NCI-H748 (cell line): ENCODE results near the gene TRIM49B.
A peak's percentile ranks its signal among the peaks of the same experiment; 100 is the strongest.
"Not testable (repeated sequence)": the region's sequence is repeated elsewhere in the genome, so short reads cannot be mapped to it uniquely, and the experiment has no call there.

ENCODE experiments used
- DNase-seq: peaks from one replicate; lab custom pipeline; 2025; ENCODE audit not compliant: unreplicated experiment; lab: John Stamatoyannopoulos, UW

TRIM49B gene, protein sequence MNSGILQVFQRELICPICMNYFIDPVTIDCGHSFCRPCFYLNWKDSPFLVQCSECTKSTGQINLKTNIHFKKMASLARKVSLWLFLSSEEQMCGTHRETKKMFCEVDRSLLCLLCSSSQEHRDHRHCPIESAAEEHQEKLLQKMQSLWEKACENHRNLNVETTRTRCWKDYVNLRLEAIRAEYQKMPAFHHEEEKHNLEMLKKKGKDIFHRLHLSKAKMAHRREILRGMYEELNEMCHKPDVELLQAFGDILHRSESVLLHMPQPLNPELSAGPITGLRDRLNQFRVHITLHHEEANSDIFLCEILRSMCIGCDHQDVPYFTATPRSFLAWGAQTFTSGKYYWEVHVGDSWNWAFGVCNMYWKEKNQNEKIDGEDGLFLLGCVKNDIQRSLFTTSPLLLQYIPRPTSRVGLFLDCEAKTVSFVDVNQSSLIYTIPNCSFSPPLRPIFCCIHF

DNA sequence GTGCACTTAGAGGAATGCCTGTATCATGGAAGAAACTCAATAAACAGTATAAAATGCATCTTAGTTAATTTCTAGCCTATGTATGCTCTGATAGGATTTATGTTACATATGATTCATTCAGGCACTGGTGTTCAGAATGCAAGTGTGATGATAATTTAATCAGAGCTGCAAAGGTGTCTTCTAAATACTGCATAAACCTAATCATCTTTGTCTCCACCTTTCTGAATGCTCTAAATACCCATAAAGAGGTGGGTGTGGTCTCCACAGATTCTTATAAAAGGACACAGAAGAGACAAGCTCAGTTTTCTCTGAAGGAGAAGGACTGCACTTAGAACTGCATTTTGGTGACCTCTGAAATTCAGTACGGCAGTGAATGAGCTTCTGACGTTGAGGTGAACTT lies at the start of gene TRIM49B:
TSS of gene TRIM49B (plus strand) at position 301 of the 400 bp plus-strand sequence. CDS start 2,777 bp downstream, outside the sequence.
- DNase-seq = not testable (repeated sequence)

DNA sequence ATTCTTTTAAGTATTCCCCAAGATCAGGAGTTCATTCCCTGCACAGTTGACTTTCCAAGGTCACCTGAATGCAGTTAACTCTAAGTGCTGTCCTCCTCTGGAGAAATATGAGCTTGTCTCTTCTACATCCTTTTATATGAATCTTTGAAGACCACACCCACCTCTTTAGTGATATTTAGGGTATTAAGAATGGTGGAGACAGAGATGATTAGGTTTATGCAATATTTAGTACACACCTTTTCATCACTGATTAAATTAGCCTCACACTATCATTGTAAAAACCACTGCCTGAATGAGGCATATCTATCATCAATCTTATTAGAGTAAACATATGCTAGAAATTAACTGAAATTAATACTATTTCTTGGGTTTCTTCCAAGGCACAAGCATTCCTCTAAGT lies 44.8 kb upstream of the TRIM49B start, which contains the start of gene TRIM51G:
TSS of gene TRIM51G (minus strand) at position 101 of the 400 bp plus-strand sequence. CDS start 2,190 bp downstream, outside the sequence.
- DNase-seq = not testable (repeated sequence)

DNA sequence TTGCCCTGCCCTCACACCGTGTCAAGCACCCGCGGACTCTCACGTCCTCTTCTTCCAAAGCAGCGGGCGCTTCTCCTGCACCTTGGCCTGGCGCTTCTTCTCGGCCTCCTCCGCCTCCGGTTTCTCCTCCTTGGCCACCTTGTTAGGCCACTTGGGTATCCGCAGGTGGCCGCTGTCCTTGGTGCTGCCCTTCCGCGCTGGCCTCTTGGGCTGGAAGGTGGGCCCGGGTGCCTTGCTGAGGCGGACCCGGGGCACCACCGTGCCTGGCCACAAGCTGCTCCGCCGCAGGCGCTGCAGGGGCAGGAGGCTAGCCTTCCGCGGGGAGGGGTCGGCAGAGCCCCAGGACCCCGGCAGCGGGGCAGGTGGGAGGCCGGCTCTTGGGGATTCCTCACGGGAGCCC lies 19.6 kb downstream of the TRIM49B start:
- peak; percentile 20 for DNase-seq

DNA sequence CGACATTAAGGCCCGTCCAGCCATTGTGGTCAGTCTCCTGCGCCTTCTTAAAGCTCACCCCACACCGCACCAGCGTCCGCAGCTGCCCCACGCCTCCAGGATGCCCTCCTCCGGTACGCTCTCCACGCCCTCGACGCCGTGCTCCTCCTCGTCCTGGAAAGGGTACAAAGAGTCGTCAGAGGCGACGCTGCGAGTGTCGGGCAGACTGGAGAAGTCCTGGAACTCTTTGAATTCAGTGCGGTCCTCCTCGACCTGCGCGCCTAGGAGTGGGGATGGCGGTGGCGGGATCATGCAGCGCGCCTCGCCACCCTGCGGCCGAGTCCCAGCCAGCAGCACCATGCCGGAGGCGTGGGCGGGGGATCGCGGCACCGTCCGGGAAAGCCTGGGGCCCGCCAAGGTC lies 21.2 kb downstream of the TRIM49B start:
- DNase-seq = peak; percentile 10

DNA sequence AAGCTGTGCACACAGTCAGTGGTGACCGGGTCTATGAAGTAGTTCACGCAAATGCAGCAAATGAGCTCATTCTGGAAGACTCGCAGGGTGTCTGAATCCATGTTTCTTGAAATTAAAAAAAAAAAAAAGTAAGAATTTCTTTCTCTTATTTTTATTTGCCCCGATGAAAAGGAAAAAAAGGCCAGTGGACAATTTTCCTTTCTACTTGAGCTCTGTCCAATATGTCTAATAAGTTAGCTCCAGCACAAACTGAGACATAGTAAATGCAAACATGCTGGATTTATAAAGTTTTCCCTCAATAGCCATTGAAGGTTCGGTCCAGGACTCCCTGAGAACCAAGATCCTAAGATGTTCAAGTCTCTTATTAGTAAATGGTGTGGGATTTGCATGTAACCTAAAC lies 30.4 kb downstream of the TRIM49B start, which contains the start of gene TRIM64C:
TSS of gene TRIM64C (minus strand) at position 101 of the 400 bp plus-strand sequence. CDS start at position 101, 0 bp downstream.
- DNase-seq = not testable (repeated sequence)

DNA sequence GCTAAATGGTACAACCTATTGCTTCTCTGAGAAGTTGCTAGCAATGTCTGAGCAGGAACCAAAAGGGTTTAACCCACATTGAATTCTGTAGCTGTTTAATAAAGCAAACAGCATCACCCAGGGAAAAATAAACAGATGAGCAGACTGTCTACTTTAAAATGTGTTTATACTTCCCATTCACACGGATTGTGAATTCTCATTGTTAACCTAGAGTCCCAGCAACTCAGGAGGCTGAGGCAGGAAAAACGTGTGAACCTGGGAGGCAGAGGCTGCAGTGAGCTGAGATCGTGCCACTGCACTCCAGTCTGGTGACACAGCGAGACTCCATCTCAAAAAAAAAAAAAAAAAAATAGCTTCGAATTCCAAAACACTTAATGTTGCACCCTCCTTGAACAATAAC lies 41.3 kb downstream of the TRIM49B start:
- not testable (repeated sequence) for DNase-seq
